Stimulated activated CD4-positive, alpha-beta T cell treated with anti-CD3 and anti-CD28 coated beads, Interleukin-12 subunit alpha, Interleukin-12 subunit beta, amount 100 ng/mL, for 24 hours (primary cell): Measurements from ENCODE around the gene AK4.

Source experiments
- DNase-seq, 2 experiments: peaks; one replicate each; pipeline ENCODE4 v3.0.0-alpha.2; 2020; ENCODE audit warnings: low read depth in 2 of 2

Gene AK4

GRCh38 chr1:65250826-65251225 is 102.8 kb downstream of the AK4 start:
- no peak for DNase-seq

GRCh38 chr1:65253800-65254319 is 105.9 kb downstream of the AK4 start:
- DNase-seq, result no peak

GRCh38 chr1:65254320-65255034 is 106.5 kb downstream of the AK4 start:
- peak; percentile 63 to 77 for DNase-seq

GRCh38 chr1:65255035-65255655 is 107.1 kb downstream of the AK4 start:
- no peak for DNase-seq

- DNase-seq, result no peak
These were observed 107.7 kb downstream of the AK4 start for GRCh38 chr1:65255656-65256050.

- no peak for DNase-seq
These were observed 109.1 kb downstream of the AK4 start for GRCh38 chr1:65256860-65257708.

GRCh38 chr1:65258106-65258505 is 110.1 kb downstream of the AK4 start:
- no peak for DNase-seq

- no peak for DNase-seq
These were observed 111.8 kb downstream of the AK4 start for GRCh38 chr1:65259816-65260215.

GRCh38 chr1:65260851-65261473 is 113.0 kb downstream of the AK4 start:
- no peak for DNase-seq

- no peak for DNase-seq
These were observed 115.3 kb downstream of the AK4 start for GRCh38 chr1:65263286-65263685.

- no peak for DNase-seq
These were observed 116.4 kb downstream of the AK4 start for GRCh38 chr1:65264197-65264929.

- DNase-seq, result no peak
These were observed 117.3 kb downstream of the AK4 start for GRCh38 chr1:65265296-65265650.

GRCh38 chr1:65265651-65266351 is 117.8 kb downstream of the AK4 start:
- no peak for DNase-seq

GRCh38 chr1:65266476-65266875 is 118.5 kb downstream of the AK4 start:
- DNase-seq, result no peak

GRCh38 chr1:65267271-65267670 is 119.3 kb downstream of the AK4 start:
- DNase-seq, result no peak

- DNase-seq, result no peak
These were observed 119.7 kb downstream of the AK4 start for GRCh38 chr1:65267683-65268082.

- DNase-seq, result no peak
These were observed 121.6 kb downstream of the AK4 start for GRCh38 chr1:65269612-65270011.

- DNase-seq, result no peak
These were observed 128.4 kb downstream of the AK4 start for GRCh38 chr1:65276197-65276939.

GRCh38 chr1:65277605-65278347 is 129.8 kb downstream of the AK4 start:
- no peak for DNase-seq
